HG02870 (cell line): ENCODE data around the gene CHMP4B.

ENCODE experiments used
- ATAC-seq: cut with Tn5 transposase; IDR thresholded peaks from one replicate; pipeline ENCODE4 v1.9.1; 2021; ENCODE audit warnings: mild to moderate bottlenecking, moderate library complexity; ENCODE audit not compliant: unreplicated experiment

CHMP4B gene

DNA sequence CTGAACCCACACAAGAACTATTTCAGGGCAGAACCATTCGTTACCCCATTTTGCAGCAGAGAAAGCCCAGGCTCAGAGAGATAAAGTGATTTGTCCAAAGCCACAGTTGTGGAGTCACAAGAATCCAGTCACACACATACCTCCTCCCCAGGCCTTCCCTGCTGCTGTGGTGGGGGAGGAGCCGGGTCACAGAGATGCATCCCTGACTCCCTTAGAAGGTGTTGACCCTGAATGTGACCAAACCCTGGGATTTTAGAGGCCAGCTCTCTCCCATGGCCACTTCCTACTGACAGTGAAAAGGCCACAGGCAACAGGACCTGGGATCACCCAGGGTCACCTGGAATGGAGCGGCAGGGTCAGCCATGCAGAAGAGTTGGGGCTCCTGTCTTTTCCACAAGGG is 48.6 kb downstream of the CHMP4B start:
- no peak for ATAC-seq

DNA sequence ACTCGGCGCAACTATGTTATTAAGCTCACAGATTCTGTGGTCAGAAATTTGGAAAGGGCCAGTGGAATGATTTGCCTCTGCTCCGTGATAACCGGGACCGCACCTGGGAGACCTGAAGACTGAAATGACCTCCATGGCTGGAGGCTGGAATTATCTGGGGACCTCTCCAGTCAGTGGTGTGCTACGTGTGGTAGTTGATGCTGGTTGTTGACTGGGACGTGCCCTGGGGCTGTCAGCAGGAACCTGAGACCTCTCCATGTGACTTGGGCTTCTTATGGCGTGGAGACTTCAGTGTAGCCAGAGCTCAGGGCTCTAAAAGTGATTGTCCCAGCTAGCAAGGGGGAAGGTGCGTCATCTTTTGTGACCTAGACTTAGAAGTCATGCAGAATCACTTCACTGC is 50.3 kb downstream of the CHMP4B start:
- ATAC-seq, result no peak

DNA sequence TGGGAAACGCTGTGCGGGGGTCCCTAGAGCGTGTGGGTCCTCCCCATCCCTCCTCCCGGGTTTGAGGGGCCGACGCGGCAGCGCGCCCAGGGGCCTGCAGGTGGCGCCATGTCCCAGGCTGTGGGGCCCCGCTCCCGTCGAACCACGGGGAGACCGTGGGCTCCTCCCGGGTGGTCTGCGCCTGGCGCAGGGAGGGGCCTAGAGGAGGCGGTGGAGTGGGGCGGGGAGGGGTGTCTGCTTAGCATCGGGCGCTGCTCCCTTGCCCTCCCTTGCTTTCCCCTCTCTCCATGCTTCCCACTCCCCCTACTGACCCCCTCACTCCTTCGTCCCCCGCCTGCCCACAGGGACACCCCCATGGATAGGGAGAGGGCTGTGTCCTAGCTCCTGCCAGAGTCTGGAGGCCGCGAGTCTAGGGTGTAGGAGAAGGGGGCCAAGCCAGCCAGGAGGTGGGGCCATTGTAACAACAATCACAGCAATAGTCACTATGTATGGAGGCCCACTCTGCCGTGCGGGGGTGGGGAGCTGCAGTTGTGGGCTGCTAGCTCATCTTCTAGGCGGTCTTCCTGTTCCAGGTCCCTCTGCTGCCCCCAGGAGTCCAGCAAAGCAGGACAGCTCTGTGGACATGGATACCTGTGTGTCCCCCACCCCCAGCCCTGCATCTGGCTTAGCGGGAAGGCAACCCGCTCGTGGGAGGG is 51.7 kb downstream of the CHMP4B start:
- no peak for ATAC-seq

DNA sequence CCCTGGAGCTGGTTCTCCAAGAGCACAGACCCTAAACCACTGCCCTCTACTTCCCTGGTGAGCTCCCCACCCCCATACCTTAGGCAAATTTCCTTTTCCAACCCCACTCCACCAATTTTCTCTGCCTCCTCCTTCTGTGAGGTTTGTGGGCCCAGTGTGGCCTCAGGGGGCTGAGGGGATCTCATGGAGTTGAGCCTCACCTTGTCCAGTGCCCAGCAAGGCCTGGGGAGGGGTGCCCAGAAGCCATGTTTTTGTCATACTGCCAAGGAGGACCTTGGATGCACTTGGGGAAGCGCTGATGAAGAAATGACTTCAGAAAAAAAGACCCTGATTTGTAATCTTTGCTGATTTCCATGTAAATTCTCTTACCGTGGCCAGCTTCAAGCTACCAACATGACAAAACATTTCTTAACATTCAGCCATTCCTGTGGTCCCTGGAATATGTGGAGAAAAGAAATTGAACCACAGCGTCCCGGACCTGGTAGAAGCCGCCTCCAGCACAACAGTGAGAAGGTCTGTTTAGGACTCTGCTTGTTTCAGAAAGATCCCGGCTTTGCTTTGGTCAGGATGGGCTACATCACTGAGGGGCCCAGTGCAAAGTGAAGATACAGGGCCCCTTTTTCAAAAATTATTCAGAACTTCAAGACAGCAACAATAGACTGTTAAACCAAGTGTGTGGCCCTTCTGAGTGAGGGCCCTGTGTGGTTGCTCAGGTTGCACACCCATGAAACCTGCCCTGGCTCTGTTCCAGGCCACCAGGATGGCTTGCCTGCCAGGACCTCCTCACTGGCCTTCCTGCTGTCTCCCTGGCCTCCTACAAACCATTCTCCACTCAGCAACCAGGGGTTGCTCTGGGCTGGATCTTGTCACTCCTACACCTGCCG is 52.5 kb downstream of the CHMP4B start:
- no peak for ATAC-seq

DNA sequence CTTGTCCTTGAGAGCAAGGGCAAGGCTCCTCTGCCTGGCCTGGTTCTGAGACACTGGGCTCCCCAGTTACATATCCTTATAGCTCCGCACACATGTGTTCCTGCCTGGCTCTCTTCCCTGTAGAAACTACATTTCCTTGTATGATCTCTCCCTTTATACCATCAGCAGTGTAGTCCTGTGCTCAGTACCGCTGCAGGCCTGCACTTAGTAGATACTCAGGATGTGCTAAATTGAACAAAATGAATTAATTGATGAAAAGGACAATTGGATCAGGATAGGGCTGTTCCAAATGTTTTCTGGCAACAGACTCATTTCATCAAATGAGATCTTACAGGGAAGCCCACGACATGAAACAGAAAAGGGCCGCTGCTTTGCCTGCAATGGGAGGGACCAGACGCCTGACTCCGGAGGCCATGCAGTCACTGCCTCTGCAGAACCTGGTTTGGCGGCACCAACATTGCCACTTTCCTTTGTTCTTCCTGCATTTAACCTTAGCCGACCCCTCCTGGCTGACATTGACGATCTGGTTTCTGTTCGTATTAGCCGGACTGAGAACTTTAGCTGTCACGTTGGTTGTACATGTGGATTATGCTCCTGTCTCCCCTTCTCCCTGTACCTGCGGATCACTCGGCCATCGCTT is 53.3 kb downstream of the CHMP4B start:
- ATAC-seq, result no peak

DNA sequence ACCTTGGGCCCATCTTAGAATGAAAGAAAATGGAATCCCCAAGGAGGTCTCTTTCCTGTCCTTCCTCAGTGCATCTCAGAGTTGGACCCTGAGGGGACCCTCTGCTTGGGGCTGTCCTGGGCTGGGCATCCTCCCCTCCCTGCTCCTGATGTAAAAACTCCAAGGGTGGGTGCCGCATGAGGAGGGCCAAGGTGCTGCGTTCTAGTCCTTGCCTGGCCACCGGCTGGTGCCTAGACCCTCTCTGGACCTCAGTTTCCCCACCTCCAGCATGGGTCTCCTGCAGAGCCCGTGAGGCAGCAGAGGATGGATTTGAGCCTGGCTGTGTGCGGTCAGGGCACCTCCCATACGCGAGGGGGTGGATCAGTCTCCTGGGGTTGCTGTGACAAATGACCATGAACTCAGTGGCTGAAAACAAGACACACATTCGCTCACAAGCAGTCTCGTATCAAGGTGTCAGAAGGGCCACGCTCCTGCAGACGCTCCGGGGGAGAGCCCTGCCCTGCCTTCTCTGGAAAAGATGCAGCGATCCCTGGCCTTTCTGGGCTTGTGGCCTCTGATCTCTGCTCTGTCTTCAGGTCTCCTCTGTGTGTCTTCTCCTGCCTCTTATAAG is 54.7 kb downstream of the CHMP4B start:
- ATAC-seq, result no peak

DNA sequence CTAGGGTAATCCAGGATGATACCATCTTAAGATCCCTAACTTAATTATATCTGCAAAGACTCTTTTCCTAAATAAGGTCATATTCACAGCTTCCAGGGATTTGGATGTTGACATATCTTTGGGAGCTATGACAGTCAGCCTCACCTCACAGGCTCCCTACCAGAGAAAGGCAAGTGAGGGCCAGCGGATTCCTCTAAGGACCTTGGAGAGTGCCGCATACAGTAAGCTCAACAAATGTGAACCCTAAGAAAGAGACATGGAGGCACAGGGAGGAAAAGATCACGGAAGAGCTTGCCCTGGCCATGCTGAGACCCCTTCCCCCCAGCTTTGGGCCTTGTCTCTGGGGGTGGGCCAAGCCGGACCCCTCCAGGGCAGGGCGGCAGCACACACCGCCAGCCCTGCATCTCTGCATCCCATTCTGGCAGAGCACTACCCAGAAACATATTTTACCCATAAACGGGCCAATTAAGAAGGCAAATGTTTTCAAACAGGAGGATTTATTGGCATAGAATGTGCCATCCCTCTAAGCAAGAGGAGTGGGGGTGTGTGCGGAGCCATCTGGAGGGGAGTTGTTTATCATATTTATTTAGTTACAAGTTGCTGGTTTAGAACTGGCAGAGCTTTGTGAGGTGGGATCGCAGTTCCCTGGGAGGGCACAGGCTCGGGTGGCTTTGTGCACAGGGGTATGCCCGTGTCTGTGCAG is 55.4 kb downstream of the CHMP4B start:
- no peak for ATAC-seq

DNA sequence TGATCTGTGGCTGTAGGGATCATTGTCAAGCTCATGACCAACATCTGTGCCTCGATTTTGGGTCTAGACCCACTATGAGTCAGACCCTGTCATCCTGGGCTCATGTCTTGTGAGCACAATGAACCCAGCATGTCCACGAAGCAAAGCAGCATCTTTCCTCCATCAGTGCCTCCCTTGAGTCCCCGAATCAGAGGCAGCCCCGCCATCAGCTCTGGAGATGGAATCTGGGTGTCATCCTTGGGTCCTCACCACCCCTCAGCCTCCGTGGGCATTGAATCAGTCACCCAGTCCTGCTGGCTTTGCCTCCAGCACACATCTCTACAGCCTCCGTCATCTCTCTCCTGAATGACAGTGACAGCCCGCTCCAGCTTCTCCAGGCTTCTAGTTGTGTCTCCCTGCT is 56.9 kb downstream of the CHMP4B start:
- no peak for ATAC-seq

DNA sequence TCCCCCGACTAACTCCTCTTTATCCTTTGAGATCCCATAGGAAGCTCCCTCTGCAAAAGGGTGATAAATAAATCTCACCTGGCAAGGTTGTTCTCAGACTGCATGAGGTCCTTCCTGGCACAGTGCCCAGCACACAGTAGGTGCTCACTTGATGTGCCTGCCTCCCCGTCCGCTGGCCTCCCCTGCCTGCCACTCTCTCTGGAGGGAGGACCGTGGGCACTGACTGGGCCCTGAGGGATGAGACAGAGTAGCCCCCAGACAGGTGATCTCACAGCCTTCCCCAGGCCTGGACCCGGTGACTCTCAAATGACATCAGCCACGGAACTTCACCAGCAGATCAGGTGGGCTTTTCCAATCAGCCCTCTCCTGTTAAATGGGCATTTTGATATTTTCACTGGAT is 57.4 kb downstream of the CHMP4B start:
- ATAC-seq, result no peak

DNA sequence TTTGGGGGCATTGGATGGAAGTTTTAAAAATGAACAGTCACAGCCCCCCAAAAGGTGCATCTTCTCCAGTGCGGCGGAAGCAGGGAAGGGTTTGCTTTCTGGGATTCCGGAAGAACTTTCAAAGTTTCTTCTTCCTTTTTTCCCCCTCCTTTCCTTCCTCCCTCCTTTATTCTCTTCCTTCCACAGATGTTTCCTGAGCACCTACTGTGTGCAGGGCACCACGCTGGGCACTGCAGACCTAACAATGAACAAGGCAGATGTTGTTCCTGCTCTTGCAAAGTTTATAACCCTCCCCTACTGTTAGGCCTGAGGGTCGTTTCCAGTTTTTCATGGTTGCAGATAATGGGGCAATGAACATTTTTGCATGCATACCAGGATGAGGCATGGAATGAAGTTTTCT is 58.1 kb downstream of the CHMP4B start:
- no peak for ATAC-seq

DNA sequence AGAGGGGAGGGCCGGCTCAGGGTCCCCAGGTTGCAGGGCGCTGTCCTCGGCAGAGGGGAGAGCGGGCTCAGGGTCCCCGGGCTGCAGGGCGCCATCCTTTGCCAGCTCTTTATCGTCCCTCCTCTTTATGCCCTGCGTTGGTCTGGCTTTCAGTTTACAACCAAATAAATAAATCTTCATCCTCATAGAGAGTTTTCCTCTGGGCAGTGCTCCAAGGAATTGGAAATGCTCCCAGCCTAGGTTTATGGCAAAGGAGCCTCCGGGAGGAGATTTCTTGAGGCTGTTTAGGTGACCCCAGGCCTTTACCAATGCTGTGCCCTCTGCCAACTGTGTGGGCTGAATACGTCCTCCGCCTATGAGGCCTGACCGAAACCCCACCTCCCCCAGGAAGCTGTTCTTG is 60.2 kb downstream of the CHMP4B start:
- ATAC-seq, result no peak

DNA sequence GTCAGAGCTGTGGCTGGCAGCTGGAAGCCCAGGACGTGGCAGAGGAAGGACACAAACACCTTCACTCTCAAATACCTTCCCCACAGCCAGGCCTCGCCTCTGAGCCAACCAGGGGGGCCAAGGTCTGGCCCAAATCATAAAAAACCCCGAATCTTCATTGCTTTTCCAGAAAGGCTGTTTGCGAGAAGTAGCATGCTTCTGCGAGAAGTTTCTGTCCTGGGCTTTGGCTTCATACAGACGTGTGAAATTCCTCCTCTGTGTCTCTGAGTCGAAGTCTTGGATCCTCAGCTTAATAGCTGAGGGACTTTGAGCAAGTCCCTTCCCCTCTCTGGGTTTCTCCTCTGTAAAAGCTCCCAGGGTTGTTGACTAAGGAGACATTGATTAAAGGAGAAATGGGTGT is 63.0 kb downstream of the CHMP4B start:
- no peak for ATAC-seq

DNA sequence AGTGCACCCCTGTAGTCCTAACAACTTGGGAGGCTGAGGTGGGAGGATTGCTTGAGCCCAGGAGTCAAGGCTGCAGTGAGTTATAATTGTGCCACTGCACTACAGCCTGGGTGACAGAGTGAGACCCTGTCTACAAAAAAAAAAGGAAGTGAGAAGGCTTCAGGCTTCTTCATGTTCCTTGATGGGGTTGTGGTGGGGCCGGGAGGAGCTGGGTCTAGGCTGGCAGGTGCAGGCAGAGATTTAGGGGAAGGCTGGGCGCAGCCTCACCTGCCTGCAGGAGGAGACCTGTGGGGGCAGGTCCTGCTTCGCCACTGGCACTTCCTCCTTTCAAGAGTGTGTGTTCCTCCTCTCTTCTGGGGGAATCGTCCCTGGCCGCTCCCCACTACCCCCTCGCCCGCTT is 63.9 kb downstream of the CHMP4B start:
- peak; percentile 72 for ATAC-seq

DNA sequence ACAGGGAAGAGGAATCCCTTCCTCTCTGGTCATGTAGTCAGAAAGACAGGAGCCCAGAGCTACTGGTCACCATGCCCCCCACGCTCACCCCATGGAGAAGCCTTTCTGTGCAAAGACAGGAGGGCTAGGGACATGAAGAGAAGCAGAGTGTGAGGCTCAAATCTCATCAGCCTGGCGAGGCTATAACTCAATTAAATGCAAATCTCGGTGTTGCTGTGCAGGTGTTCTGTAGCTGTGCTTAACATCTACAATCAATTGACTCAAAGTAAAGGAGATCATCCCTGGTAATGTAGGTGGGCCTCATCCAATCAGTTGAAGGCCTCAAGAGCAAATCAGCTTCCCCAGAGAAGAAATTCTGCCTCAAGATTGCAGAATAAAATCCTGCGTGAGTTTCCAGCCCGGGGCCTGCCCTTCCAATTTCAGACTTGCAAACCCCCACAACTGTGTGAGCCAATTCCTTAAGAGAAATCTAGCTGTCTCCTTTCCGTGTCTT is 64.4 kb downstream of the CHMP4B start:
- no peak for ATAC-seq

DNA sequence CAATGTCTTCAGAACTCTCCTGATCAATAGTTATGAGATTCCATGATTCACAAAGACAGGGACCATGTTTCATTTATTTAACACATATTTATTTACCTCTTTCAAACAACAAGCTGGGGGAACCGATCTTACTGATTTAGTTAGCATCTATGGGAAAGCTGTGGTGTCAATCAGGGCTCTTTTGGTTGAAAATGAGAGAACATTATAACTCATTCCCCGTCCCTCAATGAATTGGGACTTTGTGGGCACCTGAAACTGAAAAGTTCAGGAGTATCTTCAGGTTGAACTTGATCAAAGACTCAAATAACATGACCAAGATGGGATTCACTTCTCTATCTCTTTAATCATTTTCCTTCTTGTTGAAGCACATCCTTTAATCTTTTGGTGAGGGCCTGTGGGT is 67.4 kb downstream of the CHMP4B start:
- ATAC-seq, result no peak

DNA sequence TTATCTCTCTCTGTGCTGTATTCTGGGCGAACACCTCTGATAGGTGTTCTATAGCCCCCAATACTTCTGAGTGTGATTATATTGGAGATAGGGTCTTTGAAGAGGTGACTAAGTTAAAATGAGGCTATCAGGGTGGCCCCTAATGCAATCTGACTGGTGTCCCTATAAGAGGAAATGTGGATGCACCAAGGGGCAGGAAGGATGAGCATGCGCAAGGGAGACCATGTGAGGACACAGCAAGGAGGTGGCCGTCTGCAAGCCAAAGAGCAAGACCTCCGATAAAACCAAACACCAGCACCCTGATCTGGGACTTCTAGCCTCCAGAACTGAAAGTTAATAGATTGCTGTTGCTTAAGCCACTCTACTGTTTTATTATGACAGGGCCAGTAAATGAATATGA is 69.2 kb downstream of the CHMP4B start:
- ATAC-seq, result no peak

DNA sequence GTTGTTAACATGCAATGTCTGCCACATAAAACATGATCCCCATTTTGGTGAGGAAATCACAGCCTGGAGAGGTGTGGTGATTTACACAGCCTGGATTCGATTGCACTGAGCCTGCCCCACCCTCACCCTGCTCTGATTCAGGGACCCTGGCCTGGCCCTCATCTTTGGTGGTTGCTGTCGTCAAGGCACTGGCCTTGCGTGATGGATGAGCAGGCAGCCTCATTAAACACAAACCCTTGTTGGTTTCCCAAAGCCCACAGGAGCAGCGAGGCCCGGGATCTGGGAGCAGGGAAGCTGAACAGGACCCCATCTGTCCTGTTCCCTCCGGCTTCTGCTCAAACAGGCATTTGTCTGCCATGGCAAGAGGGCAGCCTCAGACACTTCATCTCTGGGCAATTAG is 70.8 kb downstream of the CHMP4B start:
- ATAC-seq, result no peak

DNA sequence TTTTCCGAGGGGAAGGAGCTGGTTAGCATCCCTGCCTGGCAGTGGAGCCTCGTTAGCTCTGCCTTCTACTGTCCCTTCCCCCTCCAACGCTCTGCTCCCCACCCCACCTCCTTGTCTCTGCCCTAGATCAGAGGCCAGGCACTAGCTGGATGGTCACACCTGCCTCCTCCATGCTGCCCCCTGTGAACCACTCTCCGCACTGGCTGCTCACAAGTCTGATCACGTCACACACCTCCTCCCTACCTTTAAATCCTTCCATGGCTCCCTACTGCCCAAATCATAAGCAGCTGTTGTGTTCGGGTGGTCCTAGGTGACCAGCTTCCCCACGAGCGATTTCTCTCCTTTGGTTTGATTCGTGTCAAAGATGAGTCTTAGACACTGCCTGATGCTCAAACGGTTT is 71.3 kb downstream of the CHMP4B start:
- no peak for ATAC-seq

DNA sequence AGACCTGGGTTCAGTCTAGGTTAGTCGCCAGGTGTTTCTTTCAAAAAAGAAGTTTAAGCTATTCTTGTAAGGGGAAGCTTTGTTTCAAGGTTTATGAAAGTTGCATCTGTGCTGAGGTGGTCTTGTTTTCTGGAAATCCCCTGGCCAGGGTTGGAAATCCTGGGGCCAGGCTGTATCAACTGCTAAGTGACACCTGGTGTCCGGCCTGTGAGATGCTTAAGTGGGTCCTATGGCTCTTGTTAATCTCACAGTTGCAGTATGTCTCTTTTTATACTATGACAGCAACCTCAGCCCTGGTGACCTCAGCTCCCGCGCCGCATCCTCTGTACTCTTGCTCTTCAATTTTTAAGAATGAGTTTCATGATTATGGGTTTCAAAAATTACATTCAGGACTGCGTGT is 72.0 kb downstream of the CHMP4B start:
- peak; percentile 86 for ATAC-seq

DNA sequence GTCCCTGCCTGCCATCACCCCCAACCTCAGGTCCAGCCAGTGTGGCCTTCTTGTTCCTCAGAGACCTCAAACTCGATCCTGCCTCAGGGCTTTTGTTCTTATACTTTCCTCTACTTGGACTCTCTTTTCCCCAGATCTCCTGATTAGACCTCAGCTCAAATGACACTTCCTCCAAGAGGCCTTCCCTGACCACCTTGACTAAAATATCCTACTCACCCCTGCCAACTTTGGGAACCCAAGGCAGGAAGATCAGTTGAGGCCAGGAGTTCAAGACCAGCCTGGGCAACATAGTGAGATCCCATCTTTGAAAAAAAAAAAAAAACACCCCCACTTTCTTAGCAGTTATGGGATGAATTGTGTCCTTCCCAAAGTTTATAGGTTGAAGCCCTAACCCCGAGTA is 73.5 kb downstream of the CHMP4B start:
- no peak for ATAC-seq

DNA sequence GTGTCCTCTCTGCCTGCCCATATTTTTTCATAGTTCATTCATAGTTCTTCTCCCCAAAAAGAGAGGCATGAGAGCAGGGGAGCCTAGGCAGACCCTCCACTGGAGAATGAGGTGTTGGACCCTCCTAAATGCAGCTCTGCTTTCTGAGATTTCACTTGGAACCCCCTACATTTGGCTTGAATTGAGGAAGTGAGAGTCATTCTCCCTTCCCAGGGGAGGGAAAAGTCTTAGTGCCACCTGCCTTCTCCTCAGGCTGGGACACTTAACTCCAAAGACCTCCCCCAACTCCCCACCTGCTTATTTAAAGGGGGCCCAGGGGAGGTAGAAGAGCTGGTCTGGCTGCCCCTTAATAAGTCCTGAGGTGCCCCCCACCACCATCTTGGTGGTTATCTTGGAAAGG is 78.2 kb downstream of the CHMP4B start:
- ATAC-seq, result no peak
